ENCODE measurements around the gene SRGAP3. TPM values are rescaled to one million over a fixed set of nuclear protein-coding genes. Genes with fewer than 3 reads are reported as not detected.

SRGAP3 gene
- polyA plus RNA-seq, 3 donors, result 0.27 to 1.3 (median 0.87) TPM

GRCh38 chr3:8987645-8988383 is 261.6 kb downstream of the SRGAP3 start:
- peak; percentile 40 to 54 (median 47) for DNase-seq
- Histone ChIP-seq H2AFZ (ENCODE audit: insufficient read depth, low read depth, low read length, poor library complexity, severe bottlenecking) (peak overlapping the region; percentile 52), H3K4me3 (replicated peaks in 1 of 3; ENCODE audit: low read depth in 2 of 3, low read length in 3 of 3) (peak overlapping the region in 1 of 3 experiments; percentile 15), H3K27me3 (ENCODE audit: control insufficient read depth in 2 of 2, insufficient read depth in 2 of 2, low read length in 2 of 2) (no peaks in the 10 kb centered on the region), H3K4me1 (ENCODE audit: control insufficient read depth in 1 of 2, insufficient read depth in 2 of 2, low read length in 2 of 2) (peaks cover 5 to 6% of the 10 kb centered on the region in 2 donors), H3K9me3 (replicated peaks in 1 of 2; ENCODE audit: control insufficient read depth in 1 of 2, insufficient read depth in 1 of 2, low read length in 2 of 2) (no peaks in the 10 kb centered on the region), H3K36me3 (replicated peaks in 1 of 2; ENCODE audit: control insufficient read depth in 1 of 2, insufficient read depth in 2 of 2, low read length in 2 of 2) (no peaks in the 10 kb centered on the region), H3K9ac (ENCODE audit: insufficient read depth, low read length, poor library complexity, severe bottlenecking) (no peak overlapping the region), H3K4me2 (replicated peaks; ENCODE audit: extremely low read depth, low read length, poor library complexity, severe bottlenecking) (peak overlapping the region; percentile 34), H3K79me2 (ENCODE audit: insufficient read depth, low read length) (no peaks in the 10 kb centered on the region), H3K27ac (ENCODE audit: low read depth in 1 of 2, low read length in 2 of 2) (no peak overlapping the region), H4K20me1 (ENCODE audit: insufficient read depth, low read length) (no peaks in the 10 kb centered on the region)
- peaks cover 5% of the 10 kb centered on the region for H3K4me1 Mint-ChIP-seq
- intact Hi-C loops (cut with micrococcal nuclease), result loop anchor here in 1 of 2 donors (1.0 kb wide), 1 partner anchor 314 kb away; no protein-coding TSS in a partner anchor
- 24% methylated on average over 9 of the region's 15 CpGs for WGBS (ENCODE audit: insufficient coverage)
- peaks cover 0 to 2% (median 0%) of the 10 kb centered on the region in 7 donors for H3K9me3 Mint-ChIP-seq
- peak; percentile 90 for TF ChIP-seq CTCF (IDR thresholded peaks at IDR 0.05)
- H3K36me3 Mint-ChIP-seq, result no peaks in the 10 kb centered on the region
- H3K4me3 Mint-ChIP-seq, result peak overlapping the region; percentile 65 to 79
- peak overlapping the region in 1 of 7 donors; percentile 35 for H3K27ac Mint-ChIP-seq
- peaks cover 2 to 6% (median 2%) of the 10 kb centered on the region in 3 donors for H3K27me3 Mint-ChIP-seq (ENCODE audit: low read depth in 3 of 3)

DNA sequence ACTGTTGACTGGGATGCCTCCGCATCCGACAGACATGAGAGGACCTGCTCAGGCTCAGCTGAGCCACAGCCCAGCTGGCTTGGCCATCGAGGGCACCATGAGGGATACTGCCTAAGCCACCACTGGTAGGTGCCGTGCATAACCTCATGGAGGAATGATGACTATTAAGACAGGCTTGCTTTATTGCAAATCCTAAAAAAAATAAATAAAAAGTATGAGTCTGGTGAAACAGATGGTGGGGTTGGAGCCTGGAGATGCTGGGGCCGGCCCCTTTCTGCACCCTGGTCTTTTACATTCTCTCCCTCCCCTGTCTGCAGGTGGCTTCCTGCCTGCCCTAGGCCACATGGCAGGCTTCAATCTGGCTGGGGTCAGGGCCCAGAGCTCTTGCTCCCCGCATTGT is 262.2 kb downstream of the SRGAP3 start:
- H3K4me3 Mint-ChIP-seq, result no peak overlapping the region
- DNase-seq, result no peak
- H3K4me3 ChIP-seq (replicated peaks in 1 of 3; ENCODE audit: low read depth in 2 of 3, low read length in 3 of 3), result no peak overlapping the region
- peaks cover 2 to 6% (median 2%) of the 10 kb centered on the region in 3 donors for H3K27me3 Mint-ChIP-seq (ENCODE audit: low read depth in 3 of 3)
- WGBS (ENCODE audit: insufficient coverage), result 81% methylated on average over 4 of the region's 6 CpGs
- no peaks in the 10 kb centered on the region for H4K20me1 ChIP-seq (ENCODE audit: insufficient read depth, low read length)
- H3K79me2 ChIP-seq (ENCODE audit: insufficient read depth, low read length), result no peaks in the 10 kb centered on the region
- H3K27ac Mint-ChIP-seq, result no peak overlapping the region
- H3K9ac ChIP-seq (ENCODE audit: insufficient read depth, low read length, poor library complexity, severe bottlenecking), result no peak overlapping the region
- H3K27ac ChIP-seq (ENCODE audit: low read depth in 1 of 2, low read length in 2 of 2), result no peak overlapping the region
- no peaks in the 10 kb centered on the region for H3K36me3 Mint-ChIP-seq
- H3K36me3 ChIP-seq (replicated peaks in 1 of 2; ENCODE audit: control insufficient read depth in 1 of 2, insufficient read depth in 2 of 2, low read length in 2 of 2), result no peaks in the 10 kb centered on the region
- peaks cover 5 to 6% of the 10 kb centered on the region in 2 donors for H3K4me1 ChIP-seq (ENCODE audit: control insufficient read depth in 1 of 2, insufficient read depth in 2 of 2, low read length in 2 of 2)
- no peak for TF ChIP-seq CTCF (IDR thresholded peaks at IDR 0.05)
- no peaks in the 10 kb centered on the region for H3K27me3 ChIP-seq (ENCODE audit: control insufficient read depth in 2 of 2, insufficient read depth in 2 of 2, low read length in 2 of 2)
- peak overlapping the region; percentile 34 for H3K4me2 ChIP-seq (replicated peaks; ENCODE audit: extremely low read depth, low read length, poor library complexity, severe bottlenecking)
- peaks cover 10% of the 10 kb centered on the region for H3K4me1 Mint-ChIP-seq
- H3K9me3 Mint-ChIP-seq, result peaks cover 0 to 2% (median 0%) of the 10 kb centered on the region in 7 donors
- no peaks in the 10 kb centered on the region for H3K9me3 ChIP-seq (replicated peaks in 1 of 2; ENCODE audit: control insufficient read depth in 1 of 2, insufficient read depth in 1 of 2, low read length in 2 of 2)
- intact Hi-C loops (cut with micrococcal nuclease), result no loop called here
- peak overlapping the region; percentile 52 for H2AFZ ChIP-seq (ENCODE audit: insufficient read depth, low read depth, low read length, poor library complexity, severe bottlenecking)

Measured in CD14-positive monocyte (primary cell).